PC-9 (cell line): ENCODE measurements around the gene CRTC1. TPM values are rescaled to one million over a fixed set of nuclear protein-coding genes. Genes with fewer than 3 reads are reported as not detected.

Experiments used
- BruUV-seq: library from RNA; stranded (reverse); fragments of 400-500 nt; replicated peaks from 2 replicates; lab custom pipeline; 2021; lab: Mats Ljungman, UMichigan
- CTCF ChIA-PET: fragments of 300-600 bp; sonication (Branson Sonifier 250); formaldehyde crosslinking; loops from one replicate; lab custom pipeline; 2022; ENCODE audit warnings: antibody characterized with exemption; lab: Charles Lee
- POLR2A ChIA-PET: fragments of 300-600 bp; sonication (Branson Sonifier 250); formaldehyde crosslinking; loops from one replicate; lab custom pipeline; 2022; ENCODE audit warnings: antibody characterized with exemption; ENCODE audit not compliant: unreplicated experiment; lab: Charles Lee
- DNase-seq, 2 experiments: peaks; one replicate each; pipeline versions ENCODE4 v3.0.0 to v3.0.0-alpha.2; 2015 to 2022; ENCODE audit warnings: mixed read lengths in 1 of 2
- H2AFZ ChIP-seq: fragments of 200-600 bp; sonication (generic); 2 replicates; pipeline ENCODE4 v1.8.1; 2017; ENCODE audit warnings: antibody characterized with exemption
- H3F3A ChIP-seq: fragments of 200-600 bp; sonication (generic); 2 replicates; pipeline ENCODE4 v1.8.1; 2017; ENCODE audit warnings: antibody characterized with exemption, mild to moderate bottlenecking, low read depth; ENCODE audit not compliant: insufficient read depth
- H3K27ac ChIP-seq: fragments of 200-600 bp; sonication (generic); 2 replicates; pipeline ENCODE4 v1.6.1; 2016; ENCODE audit warnings: mixed run types
- H3K27me3 ChIP-seq: fragments of 200-600 bp; sonication (generic); 2 replicates; pipeline ENCODE4 v1.6.1; 2016; ENCODE audit warnings: low read depth, mixed run types; ENCODE audit not compliant: insufficient read depth
- H3K36me3 ChIP-seq: fragments of 200-600 bp; sonication (generic); 2 replicates; pipeline ENCODE4 v1.6.1; 2016; ENCODE audit warnings: low read depth, mixed run types
- H3K4me1 ChIP-seq: fragments of 200-600 bp; sonication (generic); replicated peaks from 2 replicates; pipeline ENCODE4 v1.6.1; 2016; ENCODE audit warnings: mixed run types; ENCODE audit not compliant: insufficient read depth
- H3K4me2 ChIP-seq: fragments of 200-600 bp; sonication (generic); 2 replicates; pipeline ENCODE4 v1.6.1; 2017; ENCODE audit warnings: mixed run types
- H3K4me3 ChIP-seq: fragments of 200-600 bp; sonication (generic); 2 replicates; pipeline ENCODE4 v1.6.1; 2016; ENCODE audit warnings: mixed run types
- H3K79me2 ChIP-seq: fragments of 200-600 bp; sonication (generic); 2 replicates; pipeline ENCODE4 v1.6.1; 2017; ENCODE audit warnings: low read depth, mixed run types
- H3K9me2 ChIP-seq: fragments of 200-600 bp; sonication (generic); 2 replicates; pipeline ENCODE4 v1.8.1; 2017; ENCODE audit warnings: mild to moderate bottlenecking; ENCODE audit not compliant: insufficient read depth
- H3K9me3 ChIP-seq: fragments of 200-600 bp; sonication (generic); 2 replicates; pipeline ENCODE4 v1.8.1; 2016; ENCODE audit warnings: low read depth; ENCODE audit not compliant: insufficient read depth
- H4K20me1 ChIP-seq: fragments of 200-600 bp; sonication (generic); 2 replicates; pipeline ENCODE4 v1.8.1; 2017; ENCODE audit not compliant: insufficient read depth
- EZH2 ChIP-seq: fragments of 200-600 bp; sonication (generic); IDR thresholded peaks from 2 replicates; pipeline ENCODE4 v1.8.0; 2017; ENCODE audit warnings: antibody characterized with exemption, low read depth
- intact Hi-C: fragments of 100-400 bp; cut with micrococcal nuclease; formaldehyde crosslinking; loops from one replicate; pipeline ENCODE4 v1.10.0; 2022; ENCODE audit not compliant: unreplicated experiment
- total RNA-seq: library from RNA; stranded (reverse); gene quantifications from 2 replicates; pipeline ENCODE4 v1.2.3, GENCODE V29; 2021
- TF ChIP-seq, protein P1 (sequence below): fragments of 200-600 bp; sonication (generic); conservative IDR thresholded peaks from 2 replicates; pipeline ENCODE4 v1.6.1; 2017; ENCODE audit warnings: mixed run types, antibody characterized with exemption, mild to moderate bottlenecking, moderate library complexity

CRTC1 gene
- total RNA-seq, 1 experiment from 2014 or later: 16.6 TPM

DNA sequence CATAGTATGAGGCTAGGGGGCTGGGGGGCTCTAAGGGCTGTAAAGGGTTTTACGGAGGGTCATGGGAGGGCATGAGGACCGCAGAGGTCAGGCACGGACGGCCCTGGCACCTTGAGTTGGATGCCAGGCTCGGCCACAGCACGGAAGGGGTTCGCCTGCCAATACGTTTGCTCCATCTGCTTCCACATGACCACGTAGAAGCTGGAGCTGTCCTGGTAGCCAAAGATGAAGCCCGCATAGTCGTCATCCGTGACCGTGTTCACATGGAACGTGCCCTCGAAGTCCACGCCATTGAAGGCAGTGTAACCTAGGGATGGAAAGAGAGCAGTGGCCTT lies 101.3 kb downstream of the CRTC1 start:
- no peak overlapping the region for H3K27ac ChIP-seq
- H3K27me3 ChIP-seq: no peaks in the 10 kb centered on the region
- H3K9me2 ChIP-seq: no peaks in the 10 kb centered on the region
- H3K4me3 ChIP-seq: no peak overlapping the region
- H3K36me3 ChIP-seq: no peaks in the 10 kb centered on the region
- CTCF ChIA-PET: no interaction called here
- POLR2A ChIA-PET: interaction anchor here (0.5 to 0.7 kb wide), 3 partner anchors 20 to 1208 kb away, joined by 3 to 5 read pairs (median 5); no protein-coding TSS in a partner anchor
- no peaks in the 10 kb centered on the region for H3K4me1 ChIP-seq
- DNase-seq: no peak
- H2AFZ ChIP-seq: no peak overlapping the region
- H3K9me3 ChIP-seq: no peaks in the 10 kb centered on the region
- H3F3A ChIP-seq: peaks cover 19% of the 10 kb centered on the region
- no TSS peak for BruUV-seq
- H3K4me2 ChIP-seq: peak overlapping the region; percentile 49
- H4K20me1 ChIP-seq: no peaks in the 10 kb centered on the region; the same call in 1 of the 2 replicates
- intact Hi-C loops: no loop called here
- TF ChIP-seq EZH2: no peak
- TF ChIP-seq, protein P1, sequence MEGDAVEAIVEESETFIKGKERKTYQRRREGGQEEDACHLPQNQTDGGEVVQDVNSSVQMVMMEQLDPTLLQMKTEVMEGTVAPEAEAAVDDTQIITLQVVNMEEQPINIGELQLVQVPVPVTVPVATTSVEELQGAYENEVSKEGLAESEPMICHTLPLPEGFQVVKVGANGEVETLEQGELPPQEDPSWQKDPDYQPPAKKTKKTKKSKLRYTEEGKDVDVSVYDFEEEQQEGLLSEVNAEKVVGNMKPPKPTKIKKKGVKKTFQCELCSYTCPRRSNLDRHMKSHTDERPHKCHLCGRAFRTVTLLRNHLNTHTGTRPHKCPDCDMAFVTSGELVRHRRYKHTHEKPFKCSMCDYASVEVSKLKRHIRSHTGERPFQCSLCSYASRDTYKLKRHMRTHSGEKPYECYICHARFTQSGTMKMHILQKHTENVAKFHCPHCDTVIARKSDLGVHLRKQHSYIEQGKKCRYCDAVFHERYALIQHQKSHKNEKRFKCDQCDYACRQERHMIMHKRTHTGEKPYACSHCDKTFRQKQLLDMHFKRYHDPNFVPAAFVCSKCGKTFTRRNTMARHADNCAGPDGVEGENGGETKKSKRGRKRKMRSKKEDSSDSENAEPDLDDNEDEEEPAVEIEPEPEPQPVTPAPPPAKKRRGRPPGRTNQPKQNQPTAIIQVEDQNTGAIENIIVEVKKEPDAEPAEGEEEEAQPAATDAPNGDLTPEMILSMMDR: no peak
- no peaks in the 10 kb centered on the region for H3K79me2 ChIP-seq

DNA sequence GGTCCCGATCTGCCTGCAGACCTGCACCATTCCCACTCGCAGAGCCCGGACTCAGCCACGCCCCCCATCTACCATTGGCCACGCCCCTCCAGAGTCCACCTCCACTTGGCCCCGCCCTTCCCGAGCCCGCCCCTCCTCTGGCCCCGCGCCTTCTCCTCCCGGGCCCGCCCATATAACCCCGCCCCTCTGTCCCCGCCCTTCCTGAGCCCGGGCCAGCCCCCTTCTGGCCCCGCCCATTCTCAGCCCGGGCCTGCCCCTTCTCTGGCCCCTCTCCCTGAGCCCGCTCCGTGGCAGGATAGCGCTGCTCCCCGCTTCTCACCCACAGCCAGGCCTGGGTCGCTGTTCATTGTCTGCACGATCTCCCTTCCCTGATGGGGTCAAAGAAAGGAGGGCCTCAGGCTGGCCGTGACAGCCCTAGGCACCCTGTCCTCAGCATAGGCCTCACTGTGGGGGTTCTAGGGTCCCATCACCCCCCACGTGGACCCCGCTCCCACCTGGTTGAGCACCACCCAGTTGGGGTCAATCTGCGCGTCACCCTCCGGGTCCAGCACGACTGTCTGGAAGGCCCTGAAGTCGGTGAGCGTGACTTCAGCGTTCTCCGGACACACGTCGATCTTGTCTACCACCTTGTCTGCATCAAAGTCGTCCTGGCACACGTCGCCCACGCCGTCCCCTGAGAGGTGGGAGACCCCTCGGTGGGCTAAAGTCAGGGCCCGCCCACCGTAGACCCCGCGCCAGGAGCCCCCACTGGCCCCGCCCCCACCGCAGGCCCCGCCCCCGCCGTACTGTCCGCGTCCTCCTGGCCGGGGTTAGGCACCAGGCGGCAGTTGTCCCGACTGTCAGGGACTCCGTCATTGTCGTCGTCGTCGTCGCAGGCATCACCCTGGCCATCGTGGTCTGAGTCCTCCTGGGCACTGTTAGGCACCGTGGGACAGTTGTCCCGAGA lies 102.0 kb downstream of the CRTC1 start:
- Histone ChIP-seq H3K4me2 (peak overlapping the region; percentile 77), H3K27me3 (peaks cover 2% of the 10 kb centered on the region; the same call in 1 of the 2 replicates), H3K79me2 (no peaks in the 10 kb centered on the region), H3K9me2 (no peaks in the 10 kb centered on the region), H3K4me3 (no peak overlapping the region), H4K20me1 (no peaks in the 10 kb centered on the region; the same call in 1 of the 2 replicates), H2AFZ (no peak overlapping the region), H3K4me1 (no peaks in the 10 kb centered on the region), H3K27ac (no peak overlapping the region), H3F3A (peaks cover 19% of the 10 kb centered on the region), H3K36me3 (no peaks in the 10 kb centered on the region), H3K9me3 (no peaks in the 10 kb centered on the region)
- DNase-seq: peak; percentile 62 to 78
- no peak for TF ChIP-seq EZH2
- TF ChIP-seq, protein P1: no peak
- ChIA-PET CTCF (no interaction called here), POLR2A (interaction anchor here (0.5 to 0.7 kb wide), 3 partner anchors 21 to 1209 kb away, joined by 3 to 5 read pairs (median 5); no protein-coding TSS in a partner anchor)
- BruUV-seq: no TSS peak
- intact Hi-C loops: no loop called here

DNA sequence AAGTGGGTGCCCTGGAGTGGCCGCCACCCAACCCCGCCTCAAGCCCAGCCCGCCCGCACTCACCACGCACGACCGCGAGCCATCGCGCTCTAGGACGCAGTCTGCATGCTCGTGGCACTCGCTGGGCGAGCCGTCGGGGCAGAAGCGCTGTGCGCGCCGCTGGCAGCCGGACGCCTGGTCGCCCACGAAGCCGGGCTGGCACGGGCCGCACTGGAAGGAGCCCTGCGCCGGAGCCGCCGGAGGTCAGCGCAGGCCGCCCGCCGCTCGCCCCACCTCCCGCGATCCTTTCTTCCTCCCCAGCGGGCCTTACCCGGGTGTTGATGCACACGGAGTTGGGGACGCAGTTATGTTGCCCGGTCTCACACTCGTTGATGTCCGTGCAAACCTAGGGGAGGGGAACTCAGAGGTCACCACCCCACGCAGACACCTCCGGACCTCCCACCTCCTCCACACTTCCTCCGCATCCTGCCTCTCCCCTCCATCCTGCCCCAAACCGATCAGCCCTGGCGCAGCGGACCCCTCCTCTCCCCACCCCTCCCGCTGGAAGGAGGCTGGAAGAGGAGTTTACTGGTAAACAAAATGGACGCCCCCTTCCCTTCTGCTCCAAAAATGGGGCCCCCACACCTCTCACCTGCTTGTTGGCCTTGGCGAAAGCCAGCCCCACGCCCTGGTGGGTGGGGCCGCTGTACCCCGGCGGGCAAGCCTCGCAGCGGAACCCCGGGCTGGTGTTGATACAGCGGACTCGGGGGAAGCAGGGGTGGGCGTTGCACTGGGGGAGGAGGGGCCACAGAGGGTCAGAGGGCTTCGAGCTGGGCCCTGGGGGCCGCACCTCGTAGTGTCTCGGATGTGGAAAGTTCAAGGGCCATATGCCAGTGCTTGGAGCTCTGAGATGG lies 105.3 kb downstream of the CRTC1 start:
- H3K9me2 ChIP-seq: no peaks in the 10 kb centered on the region
- no peaks in the 10 kb centered on the region for H4K20me1 ChIP-seq
- H3K4me2 ChIP-seq: no peak overlapping the region
- no peaks in the 10 kb centered on the region for H3K4me1 ChIP-seq
- H2AFZ ChIP-seq: no peak overlapping the region
- no peaks in the 10 kb centered on the region for H3K36me3 ChIP-seq
- H3K27ac ChIP-seq: no peak overlapping the region
- no peaks in the 10 kb centered on the region for H3K79me2 ChIP-seq
- intact Hi-C loops: no loop called here
- DNase-seq: no peak
- no TSS peak for BruUV-seq
- TF ChIP-seq, protein P1: no peak
- TF ChIP-seq EZH2: no peak
- POLR2A ChIA-PET: interaction anchor here (0.6 kb wide), 1 partner anchor 10 kb away, joined by 7 read pairs; no protein-coding TSS in a partner anchor
- H3K27me3 ChIP-seq: peaks cover 5% of the 10 kb centered on the region; the same call in 1 of the 2 replicates
- no peaks in the 10 kb centered on the region for H3K9me3 ChIP-seq
- H3K4me3 ChIP-seq: no peak overlapping the region
- CTCF ChIA-PET: no interaction called here
- peaks cover 19% of the 10 kb centered on the region for H3F3A ChIP-seq
